ENCODE results near the gene GPR146.

- no peak for TF ChIP-seq CTCF (IDR thresholded peaks at IDR 0.05)
- TF ChIP-seq POLR2A (IDR thresholded peaks at IDR 0.05) = no peak
- no peak for TF ChIP-seq POLR2AphosphoS5 (IDR thresholded peaks at IDR 0.05)
- TF ChIP-seq EP300 (IDR thresholded peaks at IDR 0.05; ENCODE audit: low read depth) = no peak
Measured at GRCh38 chr7:1068619-1069018, 24.3 kb downstream of the GPR146 start.

Data from transverse colon (tissue), 4 donors.